ENCODE data around the gene GALM.
"Not testable (repeated sequence)": the region's sequence is repeated elsewhere in the genome, so short reads cannot be mapped to it uniquely, and the experiment has no call there.

Gene GALM

DNA sequence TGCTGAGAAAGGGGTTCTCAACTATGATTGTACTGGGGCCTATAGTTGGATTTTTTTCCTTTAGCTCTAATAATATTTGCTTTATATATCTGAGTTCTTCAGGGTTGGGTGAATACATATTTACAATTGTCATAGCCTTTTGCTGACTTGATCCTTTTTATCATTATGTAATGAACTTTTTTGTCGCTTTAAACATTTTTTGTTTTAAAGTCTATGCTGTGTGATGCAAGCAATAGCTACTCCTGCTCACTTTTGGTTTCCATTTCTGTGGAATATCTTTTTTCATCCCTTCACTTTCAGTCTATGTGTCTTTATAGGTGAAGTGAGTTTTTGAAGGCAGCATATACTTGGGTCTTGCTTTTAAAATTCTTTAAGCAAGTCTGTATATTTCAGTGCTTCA, 49.0 kb downstream of the GALM start:
- not testable (repeated sequence) for DNase-seq

DNA sequence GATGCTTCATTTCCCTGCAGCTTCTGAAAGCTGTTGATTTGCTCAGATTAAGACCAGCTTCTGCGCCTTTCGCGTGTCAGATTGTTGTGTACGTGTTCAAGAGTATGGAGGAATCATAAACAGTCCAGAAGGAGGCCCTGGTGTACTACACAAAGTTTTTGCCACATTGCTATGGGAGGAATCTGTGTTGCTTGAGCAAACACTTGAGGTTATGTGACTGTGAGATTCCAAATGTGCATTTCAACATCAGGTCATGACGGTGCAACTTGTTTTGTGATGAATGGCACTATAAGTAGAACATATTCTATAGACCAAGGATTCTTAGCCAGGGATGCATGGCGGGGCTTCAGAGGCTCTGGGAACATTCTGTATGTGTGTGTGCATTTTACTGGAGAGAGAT, 50.3 kb downstream of the GALM start:
- DNase-seq = no peak

- DNase-seq = no peak
Measured at GRCh38 chr2:38718601-38719000, 52.7 kb downstream of the GALM start.

- no peak for DNase-seq
Measured at GRCh38 chr2:38719706-38720105, 53.8 kb downstream of the GALM start.

GRCh38 chr2:38720613-38721241, 54.8 kb downstream of the GALM start:
- DNase-seq = no peak

DNA sequence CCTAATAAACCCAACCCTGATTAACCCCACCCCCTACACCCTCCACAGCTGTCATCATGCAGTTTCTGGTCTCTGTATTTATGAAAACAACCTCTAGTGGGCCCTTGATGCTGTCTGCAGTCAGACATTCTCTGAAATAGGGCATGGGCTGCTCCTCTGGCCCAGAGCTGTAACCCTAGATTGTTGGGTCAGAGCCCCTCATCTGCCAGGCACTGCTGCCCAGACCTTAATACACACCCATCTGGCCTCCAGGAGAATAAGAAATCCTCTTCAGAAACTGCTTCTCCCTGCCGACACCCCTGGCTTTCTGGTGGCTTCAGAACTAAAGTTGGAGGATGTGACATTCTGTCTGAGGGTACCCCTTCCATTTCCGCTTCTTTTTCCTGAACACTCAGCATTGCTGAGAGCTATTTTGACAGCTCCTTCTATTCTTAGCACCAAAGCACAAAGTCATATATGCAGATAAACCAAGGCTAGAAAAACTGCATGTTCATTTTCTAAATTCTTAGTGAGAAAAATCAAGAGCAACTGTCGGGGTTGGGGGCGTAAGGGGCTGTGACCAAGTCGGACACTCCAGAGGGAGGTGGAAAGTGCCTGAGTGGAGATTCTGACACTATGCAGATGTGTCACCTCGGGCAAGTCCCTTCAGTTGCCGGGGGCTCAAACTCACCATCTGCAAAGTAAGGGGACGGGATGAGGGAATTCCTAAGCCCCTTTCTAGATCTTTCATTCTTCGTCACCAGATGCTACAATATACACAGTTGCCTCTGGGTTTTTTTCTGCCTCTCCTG, 56.6 kb downstream of the GALM start:
- DNase-seq = peak; percentile 60

GRCh38 chr2:38723173-38723572, 57.3 kb downstream of the GALM start:
- no peak for DNase-seq

- no peak for DNase-seq
Measured at GRCh38 chr2:38727661-38728060, 61.7 kb downstream of the GALM start.

- DNase-seq = no peak
Measured at GRCh38 chr2:38728694-38729093, 62.8 kb downstream of the GALM start.

GRCh38 chr2:38731090-38731489, 65.2 kb downstream of the GALM start:
- DNase-seq = no peak

GRCh38 chr2:38731684-38732221, 65.8 kb downstream of the GALM start:
- no peak for DNase-seq

DNA sequence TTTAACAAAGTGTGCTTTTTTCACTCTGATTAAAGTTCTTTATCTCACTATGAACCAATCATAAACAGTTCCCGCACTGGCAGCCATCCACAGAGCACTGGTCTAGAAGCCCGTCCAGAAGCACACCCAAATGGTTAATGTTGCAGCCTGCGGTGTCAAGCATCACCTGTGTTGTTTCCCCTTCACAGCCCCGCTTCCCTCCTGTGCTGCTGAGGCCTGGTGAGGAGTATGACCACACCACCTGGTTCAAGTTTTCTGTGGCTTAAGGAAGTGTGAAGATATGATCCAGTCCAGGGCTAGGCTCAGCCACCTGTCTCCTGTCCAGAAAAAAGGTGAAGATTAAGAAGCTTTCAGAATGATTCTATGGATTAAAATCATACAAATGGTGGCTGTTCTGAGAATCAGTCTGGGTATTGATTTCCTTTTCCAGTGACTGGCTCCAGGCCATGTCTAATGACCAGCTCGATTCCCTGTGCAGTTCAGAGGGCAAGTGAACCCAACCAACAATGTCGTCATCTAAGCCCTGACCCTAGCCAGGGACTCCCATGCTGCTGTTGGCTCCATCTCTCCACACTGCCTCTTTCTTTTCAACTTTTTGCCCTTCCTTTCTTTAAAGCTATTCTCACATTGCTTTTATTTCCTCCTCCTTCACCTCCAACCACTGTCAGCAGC, 67.5 kb downstream of the GALM start:
- DNase-seq = no peak

GRCh38 chr2:38734299-38735058, 68.6 kb downstream of the GALM start:
- DNase-seq = no peak

DNA sequence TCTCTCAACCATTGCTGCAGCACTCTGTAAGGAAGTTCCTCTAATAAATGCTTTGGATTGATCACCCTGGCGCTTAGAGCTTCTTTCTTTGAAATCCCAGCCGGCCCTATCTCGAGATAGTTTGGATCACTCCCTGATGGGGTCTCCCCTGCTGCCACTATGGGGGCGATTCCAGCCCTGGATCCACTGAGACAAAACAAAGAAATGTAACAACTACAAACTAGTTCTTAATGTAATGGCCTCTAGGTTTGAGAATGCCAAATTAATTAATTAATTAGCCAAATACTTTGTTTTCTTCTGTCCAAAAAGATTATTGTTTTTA, 70.0 kb downstream of the GALM start:
- DNase-seq = no peak

DNA sequence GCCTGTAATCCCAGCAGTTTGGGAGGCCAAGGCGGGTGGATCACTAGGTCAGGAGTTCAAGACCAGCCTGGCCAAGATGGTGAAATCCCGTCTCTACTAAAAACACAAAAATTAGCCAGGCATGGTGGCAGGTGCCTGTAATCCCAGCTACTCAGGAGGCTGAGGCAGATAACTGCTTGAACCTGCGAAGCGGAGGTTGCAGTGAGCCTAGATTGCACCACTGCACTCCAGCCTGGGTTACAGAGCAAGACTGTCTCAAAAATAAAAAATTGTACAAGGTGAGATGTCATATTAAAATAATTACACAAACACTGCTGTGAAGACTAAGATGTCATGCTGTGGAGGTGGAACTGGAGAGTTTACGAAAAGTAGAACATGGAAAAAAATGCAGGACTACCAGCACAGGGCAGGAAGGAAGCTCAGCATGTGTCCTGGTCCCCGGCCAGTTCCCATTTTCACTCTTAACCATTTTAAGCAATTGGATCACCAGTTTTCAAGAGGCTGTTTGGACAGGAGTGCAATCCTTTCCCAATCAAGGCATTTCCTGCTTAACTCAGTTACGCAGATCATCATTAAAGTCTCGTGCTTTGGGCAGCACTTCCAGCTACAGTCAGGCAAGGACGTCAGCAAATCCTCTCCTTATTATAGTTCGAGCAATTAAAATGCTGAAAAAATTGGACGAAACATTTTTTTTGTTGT, 71.2 kb downstream of the GALM start:
- DNase-seq = not testable (repeated sequence)

DNA sequence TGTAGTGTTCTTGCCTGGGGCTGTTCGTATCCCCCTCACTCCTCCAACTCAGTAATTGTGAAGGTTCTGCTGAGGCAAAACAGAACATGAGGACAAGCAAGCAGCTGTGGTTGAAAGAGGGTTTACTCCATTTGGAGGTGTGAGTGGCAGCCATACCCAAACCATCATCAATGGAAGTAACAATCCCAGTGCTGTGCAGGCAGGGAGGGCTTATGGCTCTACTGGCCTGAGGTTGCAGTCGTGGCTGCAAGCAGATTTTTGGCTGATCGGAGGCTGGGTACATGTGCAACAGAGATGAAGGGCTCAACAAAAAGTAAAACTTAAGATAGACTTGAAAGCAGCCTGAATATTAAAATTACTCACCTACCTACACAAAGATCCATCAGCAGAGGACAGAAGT, 72.0 kb downstream of the GALM start:
- DNase-seq = peak; percentile 16

- peak; percentile 21 for DNase-seq
Measured at GRCh38 chr2:38739524-38739923, 73.6 kb downstream of the GALM start.

GRCh38 chr2:38740851-38741731, 75.2 kb downstream of the GALM start:
- DNase-seq = peak; percentile 75

DNA sequence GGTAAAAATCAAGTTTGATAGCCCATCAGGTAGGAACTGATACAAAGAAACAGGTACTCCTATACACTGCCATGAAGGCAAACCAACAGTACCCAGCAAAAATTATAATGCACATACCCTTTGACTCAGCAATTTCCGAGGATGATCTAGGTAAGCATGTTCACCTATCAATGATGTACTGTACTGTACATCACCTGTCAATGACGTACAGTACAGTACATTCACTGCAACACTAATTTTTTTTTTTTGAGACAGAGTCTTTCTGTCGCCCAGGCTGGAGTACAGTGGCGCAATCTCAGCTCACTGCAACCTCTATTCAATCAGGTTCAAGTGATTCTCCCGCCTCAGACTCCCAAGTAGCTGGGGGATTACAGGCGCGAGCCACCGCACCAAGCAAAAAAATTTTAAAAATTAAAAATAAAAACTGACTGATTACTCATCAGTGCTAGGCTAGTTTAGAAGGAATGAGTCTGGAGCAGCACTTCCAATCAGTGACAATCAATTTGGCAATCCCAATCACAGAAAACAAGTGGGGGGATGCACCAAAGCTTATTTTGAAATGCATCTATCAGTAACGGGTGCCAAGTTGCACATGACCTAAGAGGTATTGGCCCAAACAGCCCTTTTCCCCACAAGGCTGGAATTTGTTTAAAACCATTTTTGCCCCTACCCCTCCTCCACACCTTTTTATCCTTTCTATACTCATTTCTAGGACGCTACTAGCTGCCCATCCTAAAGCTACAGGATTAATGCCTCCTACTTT, 77.1 kb downstream of the GALM start:
- peak; percentile 50 for DNase-seq

DNA sequence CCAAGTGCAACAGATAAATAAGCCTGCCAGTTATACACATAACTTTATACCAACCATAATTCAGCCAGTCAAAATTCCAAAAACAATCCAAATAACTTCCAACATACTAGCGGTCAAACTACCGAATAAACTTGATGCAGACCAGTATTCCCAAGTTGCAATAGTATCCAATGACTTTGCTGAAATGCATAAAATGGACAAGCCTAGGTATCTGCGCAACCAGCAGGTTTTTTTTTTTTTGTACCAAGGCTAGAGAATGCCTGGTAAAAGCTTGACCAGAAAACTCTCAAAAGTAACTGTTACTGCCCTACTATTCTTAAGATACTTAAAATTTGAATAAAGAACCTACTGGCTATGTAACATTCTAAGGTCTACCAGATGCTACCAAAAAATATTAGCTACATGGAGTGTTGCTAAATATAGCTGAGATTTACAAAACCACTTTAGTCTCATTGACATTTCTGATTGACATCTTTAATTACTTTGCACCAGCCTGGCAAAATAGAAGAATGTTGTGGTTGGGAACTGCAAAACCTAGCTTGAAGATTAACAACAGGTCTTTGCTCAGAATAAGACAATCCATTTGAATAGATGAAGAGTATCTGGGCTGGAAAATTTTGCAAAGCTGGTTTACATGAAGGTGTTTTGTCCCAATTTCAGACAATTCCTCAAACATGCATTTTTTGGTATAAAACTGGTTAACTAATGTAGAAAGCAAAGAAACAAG, 77.9 kb downstream of the GALM start:
- DNase-seq = peak; percentile 34

All from CD4-positive, alpha-beta T cell treated with Interleukin-17A for 1 hour (primary cell).